ENCODE measurements around the gene VRK3. TPM values are rescaled to one million over a fixed set of nuclear protein-coding genes. Genes with fewer than 3 reads are reported as not detected.

The VRK3 gene
- total and polyA plus RNA-seq, 2 donors (not counting 3 experiments of a cell fraction or from before 2014, with no cell fraction given): 20.4 to 36.0 TPM

DNA sequence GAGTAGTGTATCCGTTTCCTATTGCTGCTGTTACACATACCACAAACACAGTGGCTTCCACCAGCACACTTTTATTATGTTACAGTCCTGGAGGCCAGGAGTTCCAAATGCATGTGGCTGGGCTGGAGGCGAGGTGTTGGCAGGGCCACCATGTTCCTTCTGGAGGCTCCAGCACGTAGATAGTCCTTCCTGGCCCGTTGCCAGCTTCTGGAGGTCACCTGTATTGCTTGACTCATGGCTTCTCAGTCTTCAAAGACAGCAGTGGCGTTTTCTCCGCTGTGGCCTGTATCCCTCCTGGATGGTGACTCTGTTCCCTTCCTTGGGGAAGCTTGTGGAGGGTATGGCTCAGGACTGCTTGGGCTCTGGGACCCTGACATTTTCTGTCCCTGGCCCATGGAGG lies 15.8 kb upstream of the VRK3 start:
- H4K20me1 ChIP-seq (replicated peaks; ENCODE audit: control insufficient read depth, extremely low read depth, insufficient read depth, low read length): no peaks in the 10 kb centered on the region
- no peaks in the 10 kb centered on the region for H3K79me2 ChIP-seq (ENCODE audit: control insufficient read depth, insufficient read depth, low read length)
- FAIRE-seq: no peak
- BruUV-seq (replicated peaks): no TSS peak
- no peak overlapping the region for H3K4me2 ChIP-seq (ENCODE audit: insufficient read depth, low read length)
- POLR2A ChIA-PET: no interaction called here
- intact Hi-C loops (cut with micrococcal nuclease) (no loop called here), dilution Hi-C loops (cut with MboI; ENCODE audit: extremely low pct_ligation_motif_present, low sequenced_read_pairs) (no loop called here)
- H3K9ac ChIP-seq (replicated peaks; ENCODE audit: extremely low read depth, insufficient read depth, low read length): no peak overlapping the region
- H3K27me3 ChIP-seq (ENCODE audit: control insufficient read depth in 2 of 2, insufficient read depth in 2 of 2, low read length in 2 of 2): no peaks in the 10 kb centered on the region
- H3K4me3 ChIP-seq (replicated peaks in 1 of 3; ENCODE audit: insufficient read depth in 1 of 3, low read depth in 1 of 3, low read length in 3 of 3): no peak overlapping the region
- CTCF ChIA-PET: no interaction called here
- TF ChIP-seq POLR2A (IDR thresholded peaks at IDR 0.05; ENCODE audit: low read depth, low read length): no peak
- no peak for TF ChIP-seq EZH2 (IDR thresholded peaks at IDR 0.05; ENCODE audit: borderline replicate concordance, low read depth, low read length, severe bottlenecking)
- no peak for TF ChIP-seq CTCF (IDR thresholded peaks at IDR 0.05; ENCODE audit: extremely low read depth in 1 of 2, insufficient read depth in 1 of 2, low read depth in 1 of 2, low read length in 2 of 2)
- no peak for TF ChIP-seq JUN (IDR thresholded peaks at IDR 0.05; ENCODE audit: borderline replicate concordance, insufficient read depth, insufficient read length, low read depth)
- no peak for TF ChIP-seq GATA2 (IDR thresholded peaks at IDR 0.05; ENCODE audit: insufficient read depth, insufficient read length, low read depth, low read length)
- TF ChIP-seq FOS (IDR thresholded peaks at IDR 0.05; ENCODE audit: borderline replicate concordance, insufficient read depth, low read length): no peak
- TF ChIP-seq MAX (IDR thresholded peaks at IDR 0.05; ENCODE audit: insufficient read depth, insufficient read length): no peak
- no peak for TF ChIP-seq MYC (IDR thresholded peaks at IDR 0.05; ENCODE audit: low read depth, low read length)
- no peak for TF ChIP-seq POLR2AphosphoS5 (IDR thresholded peaks at IDR 0.05; ENCODE audit: insufficient read depth, low read depth, low read length)
- peaks cover 25 to 53% of the 10 kb centered on the region in 2 experiments for H3K36me3 ChIP-seq (ENCODE audit: control insufficient read depth in 2 of 2, extremely low read depth in 1 of 2, insufficient read depth in 2 of 2, low read length in 2 of 2)
- H3K9me3 ChIP-seq (replicated peaks; ENCODE audit: control insufficient read depth, insufficient read depth, low read length): peaks cover 19% of the 10 kb centered on the region
- H3K9me1 ChIP-seq (replicated peaks; ENCODE audit: control insufficient read depth, extremely low read depth, insufficient read depth, low read length): no peaks in the 10 kb centered on the region
- no peak overlapping the region for H2AFZ ChIP-seq (ENCODE audit: low read depth, low read length)
- DNase-seq (ENCODE audit: low read depth, low spot score): no peak
- H3K4me1 ChIP-seq (ENCODE audit: control insufficient read depth, extremely low read depth, insufficient read depth, low read length): no peaks in the 10 kb centered on the region
- no peak overlapping the region for H3K27ac ChIP-seq (ENCODE audit: insufficient read depth, low read depth, low read length)

Data from endothelial cell of umbilical vein (primary cell).